Measurements from ENCODE around the gene ACD. TPM values are rescaled to one million over a fixed set of nuclear protein-coding genes. Genes with fewer than 3 reads are reported as not detected.

The ACD gene
- 10 to 100 TPM in 1 of 10 donors, 1 to 10 TPM in 9; 6.9 to 11.3 (median 8.6) TPM for total RNA-seq
- 10 to 100 TPM in 1 of 2 donors, 1 to 10 TPM in 1; 7.7 to 15.0 TPM for polyA plus RNA-seq
- long read RNA-seq, donor 1, partial matches to known transcripts = 0 of 4 reads
- long read RNA-seq, donor 1, other reads (novel, unspliced or antisense) = 2 of 4 reads
- long read RNA-seq, donor 2, partial matches to known transcripts = 3 of 11 reads
- long read RNA-seq, donor 2, other reads (novel, unspliced or antisense) = 4 of 11 reads
- long read RNA-seq, donor 3, transcript ACD-214 (12 exons, 2,065 nt) = major isoform, 7 of 12 reads
- long read RNA-seq, donor 3, partial matches to known transcripts = 3 of 12 reads
- long read RNA-seq, donor 3, other reads (novel, unspliced or antisense) = 2 of 12 reads

GRCh38 chr16:67659675-67660563, at the start of gene ACD:
TSS of gene ACD (minus strand) at chr16:67660260. CDS start at chr16:67660220, 40 bp downstream.
- Histone ChIP-seq H3K27ac (peak within 1 kb of the TSS; percentile 77 to 97 (median 90)), H3K9me3 (no peaks in the 10 kb centered on the region), H3K4me1 (peaks cover 11 to 23% (median 19%) of the 10 kb centered on the region in 9 donors), H3K36me3 (peaks cover 0 to 43% (median 0%) of the 10 kb centered on the region in 9 donors), H3K4me3 (peak within 1 kb of the TSS; percentile 60 to 95 (median 82)), H3K27me3 (peaks cover 0 to 12% (median 6%) of the 10 kb centered on the region in 7 donors)
- ATAC-seq (peak; percentile 90 to 97 (median 94)), DNase-seq (peak; percentile 88 to 92)
- TF ChIP-seq CTCF (IDR thresholded peaks at IDR 0.05) = no peak
- WGBS, 2 donors = 1% methylated on average over 79 to 83 of the region's 83 CpGs
- intact Hi-C loops (cut with DNase I) = loop anchor here in 4 of 10 donors (1.0 to 10.0 kb wide), 6 partner anchors 95 to 165 kb away; partner anchors contain the start of gene CTCF (in 4 of the 4)

GRCh38 chr16:67709050-67709449, 49.0 kb upstream of the ACD start:
- intact Hi-C loops (cut with DNase I) = no loop called here
- DNase-seq (no peak), ATAC-seq (no peak)
- H3K4me1 ChIP-seq = peaks cover 0 to 14% (median 6%) of the 10 kb centered on the region in 9 donors
- no peak overlapping the region for H3K27ac ChIP-seq
- TF ChIP-seq CTCF (IDR thresholded peaks at IDR 0.05) = no peak
- H3K27me3 ChIP-seq = no peaks in the 10 kb centered on the region
- H3K36me3 ChIP-seq = peaks cover 0 to 6% (median 0%) of the 10 kb centered on the region in 9 donors
- WGBS, 2 donors = 93 to 100% methylated on average over 1 of the region's 1 CpG
- no peak overlapping the region for H3K4me3 ChIP-seq
- H3K9me3 ChIP-seq = no peaks in the 10 kb centered on the region

GRCh38 chr16:67708368-67708771, 48.3 kb upstream of the ACD start:
- peaks cover 0 to 6% (median 0%) of the 10 kb centered on the region in 9 donors for H3K36me3 ChIP-seq
- peaks cover 0 to 18% (median 8%) of the 10 kb centered on the region in 9 donors for H3K4me1 ChIP-seq
- H3K9me3 ChIP-seq = no peaks in the 10 kb centered on the region
- H3K27me3 ChIP-seq = no peaks in the 10 kb centered on the region
- intact Hi-C loops (cut with DNase I) = no loop called here
- ATAC-seq = peak in 2 of 8 donors; percentile 25 to 47
- WGBS, 2 donors = 54 to 72% methylated on average over 2 of the region's 2 CpGs
- H3K4me3 ChIP-seq = no peak overlapping the region
- no peak for TF ChIP-seq CTCF (IDR thresholded peaks at IDR 0.05)
- H3K27ac ChIP-seq = no peak overlapping the region
- no peak for DNase-seq

DNA sequence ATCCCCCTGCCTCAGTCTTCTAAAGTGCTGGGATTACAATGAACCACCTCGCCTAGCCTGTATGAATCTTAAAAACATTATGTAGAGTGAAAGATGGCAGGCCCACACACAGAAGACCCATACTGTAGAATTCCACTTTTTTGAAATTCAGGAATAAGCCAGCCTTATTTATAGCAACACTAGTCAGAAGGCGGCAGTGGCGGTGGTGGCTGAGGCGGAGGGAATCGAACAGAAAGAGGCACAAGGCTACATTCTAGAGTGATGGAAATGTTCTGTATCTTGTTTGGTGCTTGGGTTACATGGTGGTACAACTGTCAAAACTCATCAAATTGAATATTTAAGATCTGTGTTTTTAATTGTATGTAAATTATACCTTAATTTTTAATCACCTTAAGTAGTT, 47.7 kb upstream of the ACD start:
- no peaks in the 10 kb centered on the region for H3K27me3 ChIP-seq
- H3K9me3 ChIP-seq = no peaks in the 10 kb centered on the region
- no peak overlapping the region for H3K27ac ChIP-seq
- H3K4me1 ChIP-seq = peaks cover 0 to 24% (median 11%) of the 10 kb centered on the region in 9 donors
- peaks cover 0 to 6% (median 0%) of the 10 kb centered on the region in 9 donors for H3K36me3 ChIP-seq
- intact Hi-C loops (cut with DNase I) = no loop called here
- DNase-seq (no peak), ATAC-seq (no peak)
- 95 to 97% methylated on average over 5 of the region's 5 CpGs for WGBS, 2 donors
- TF ChIP-seq CTCF (IDR thresholded peaks at IDR 0.05) = no peak
- no peak overlapping the region for H3K4me3 ChIP-seq
